GM21576 (cell line): ENCODE data around the gene DUSP15.
A peak's percentile ranks its signal among the peaks of the same experiment; 100 is the strongest.

Experiments used
- ATAC-seq: cut with Tn5 transposase; IDR thresholded peaks from one replicate; pipeline ENCODE4 v1.9.1; 2021; ENCODE audit warnings: mild to moderate bottlenecking, moderate library complexity; ENCODE audit not compliant: unreplicated experiment

Gene DUSP15

DNA sequence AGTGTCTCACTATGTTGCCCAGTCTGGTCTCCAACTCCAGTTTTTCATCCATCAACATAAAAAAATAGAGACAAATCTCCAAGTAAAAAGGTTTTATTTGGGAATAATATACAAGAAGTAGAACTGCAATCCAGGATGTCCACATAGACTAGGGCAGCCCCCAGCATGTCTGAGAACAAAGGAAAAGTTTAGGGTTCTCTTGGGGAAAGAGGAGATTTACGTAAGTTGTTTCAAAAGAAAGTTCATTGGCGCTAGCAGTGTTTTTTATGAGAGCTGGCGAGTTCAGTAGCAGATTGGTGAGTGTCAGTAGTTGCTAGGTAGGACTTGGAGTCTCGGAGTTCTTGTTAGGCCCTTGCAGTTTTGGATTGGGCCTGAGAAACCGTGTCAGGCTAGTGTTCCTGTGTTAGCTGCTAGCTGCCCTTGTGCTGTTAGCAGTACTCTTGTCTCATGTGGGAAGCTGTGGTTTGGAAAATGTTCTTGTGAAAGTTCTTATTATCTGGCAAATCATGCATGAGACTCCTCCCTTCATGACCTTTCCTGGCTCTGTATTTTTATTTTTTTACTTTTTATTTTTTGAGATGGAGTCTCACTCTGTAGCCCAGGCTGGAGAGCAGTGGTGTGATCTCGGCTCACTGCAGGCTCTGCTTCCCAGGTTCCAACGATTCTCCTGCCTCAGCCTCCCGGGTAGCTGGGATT, 24.8 kb upstream of the DUSP15 start:
- ATAC-seq = peak; percentile 93

- ATAC-seq = no peak
Measured at GRCh38 chr20:31890646-31891045, 20.3 kb upstream of the DUSP15 start.

DNA sequence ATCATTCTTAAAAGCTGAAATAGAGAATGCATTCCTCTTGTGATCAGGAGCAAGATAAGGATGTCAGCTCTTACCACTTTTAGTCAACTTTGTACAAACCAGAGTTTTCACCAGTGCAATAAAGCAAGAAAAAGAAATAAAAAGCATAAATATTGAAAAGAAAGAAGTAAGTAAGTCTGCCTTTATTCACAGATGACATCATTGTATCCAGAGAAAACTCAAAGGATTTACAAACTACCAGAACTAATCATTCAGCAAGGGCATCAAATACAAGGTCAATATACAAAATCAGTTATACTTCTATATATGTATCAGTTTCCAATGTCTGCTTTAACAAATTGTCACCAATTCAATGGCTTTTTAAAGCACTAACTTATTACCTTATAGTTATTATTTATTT, 13.5 kb upstream of the DUSP15 start:
- ATAC-seq = no peak

DNA sequence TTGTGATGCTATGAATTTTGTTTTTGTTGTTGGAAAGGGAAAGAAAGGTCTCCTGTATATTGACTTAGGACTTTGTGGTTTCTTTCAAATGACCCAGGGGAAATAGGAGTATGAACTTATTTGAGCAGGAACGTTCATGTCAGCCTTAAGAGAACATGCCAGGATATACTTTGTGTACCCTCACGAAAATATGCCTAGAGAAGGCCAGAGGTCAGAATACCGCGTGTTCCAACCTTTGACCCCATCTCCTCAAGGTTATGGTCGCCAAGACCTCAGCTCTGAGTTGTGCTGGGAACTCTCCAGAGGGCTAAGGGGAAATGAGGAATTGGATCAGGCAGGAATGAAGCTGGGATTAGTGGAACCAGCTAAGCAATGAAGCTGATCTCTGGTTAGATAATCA, 11.6 kb upstream of the DUSP15 start:
- ATAC-seq = no peak

GRCh38 chr20:31879143-31879987, 9.0 kb upstream of the DUSP15 start:
- peak; percentile 87 for ATAC-seq

GRCh38 chr20:31877684-31878083, 7.4 kb upstream of the DUSP15 start:
- ATAC-seq = no peak

- ATAC-seq = no peak
Measured at GRCh38 chr20:31875671-31876070, 5.3 kb upstream of the DUSP15 start.

- ATAC-seq = no peak
Measured at GRCh38 chr20:31872406-31872805, 2.1 kb upstream of the DUSP15 start.

GRCh38 chr20:31871618-31871954, 1.3 kb upstream of the DUSP15 start:
- ATAC-seq = no peak

DNA sequence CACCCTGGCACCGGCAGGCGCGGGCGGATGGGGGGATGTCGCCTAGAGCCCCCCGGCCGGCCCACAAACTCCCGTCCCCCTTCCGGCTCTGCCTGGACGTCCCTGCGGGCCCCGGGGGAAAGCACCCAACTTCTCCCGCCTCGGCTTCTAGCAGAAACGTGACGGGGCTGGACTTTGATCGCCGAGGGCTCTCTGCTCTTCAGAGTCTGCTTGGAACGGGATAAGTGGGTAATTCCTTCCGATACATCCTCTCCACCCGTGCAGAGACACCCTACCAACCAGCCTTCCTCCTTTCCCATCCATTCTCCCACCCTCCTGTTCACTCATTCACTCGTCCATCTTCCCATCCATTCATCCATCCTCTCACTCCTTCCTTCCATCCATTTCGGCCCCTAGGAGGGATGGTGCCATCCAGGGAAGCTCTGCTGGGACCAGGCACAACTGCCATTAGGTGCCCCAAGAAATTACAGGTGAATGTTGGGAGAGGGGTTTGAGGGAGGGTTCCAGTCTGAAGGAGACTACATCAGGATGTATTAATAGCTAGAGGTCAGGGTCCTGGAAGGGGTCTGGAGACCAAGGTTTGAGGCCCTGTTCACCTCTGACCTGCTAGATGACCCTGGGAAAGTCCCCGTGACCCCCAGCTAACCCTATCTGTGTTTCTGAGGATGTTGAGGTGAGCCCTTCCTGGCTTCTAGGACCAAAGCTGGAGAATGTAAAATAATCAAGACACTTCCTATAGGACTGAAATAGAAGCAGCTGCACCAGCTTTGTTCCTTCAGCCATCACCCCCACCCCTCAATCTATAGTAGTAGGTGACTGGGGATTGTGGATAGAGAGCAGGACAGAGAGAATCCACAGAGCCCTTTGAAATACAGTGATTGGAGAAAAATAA, 645 bp upstream of the DUSP15 start:
- no peak for ATAC-seq

GRCh38 chr20:31869673-31869941, 720 bp downstream of the DUSP15 start:
- no peak for ATAC-seq

GRCh38 chr20:31868853-31869672, 1.3 kb downstream of the DUSP15 start:
- ATAC-seq = no peak

GRCh38 chr20:31866221-31866620, 4.1 kb downstream of the DUSP15 start:
- ATAC-seq = no peak

GRCh38 chr20:31864521-31865400, 5.6 kb downstream of the DUSP15 start:
- no peak for ATAC-seq

DNA sequence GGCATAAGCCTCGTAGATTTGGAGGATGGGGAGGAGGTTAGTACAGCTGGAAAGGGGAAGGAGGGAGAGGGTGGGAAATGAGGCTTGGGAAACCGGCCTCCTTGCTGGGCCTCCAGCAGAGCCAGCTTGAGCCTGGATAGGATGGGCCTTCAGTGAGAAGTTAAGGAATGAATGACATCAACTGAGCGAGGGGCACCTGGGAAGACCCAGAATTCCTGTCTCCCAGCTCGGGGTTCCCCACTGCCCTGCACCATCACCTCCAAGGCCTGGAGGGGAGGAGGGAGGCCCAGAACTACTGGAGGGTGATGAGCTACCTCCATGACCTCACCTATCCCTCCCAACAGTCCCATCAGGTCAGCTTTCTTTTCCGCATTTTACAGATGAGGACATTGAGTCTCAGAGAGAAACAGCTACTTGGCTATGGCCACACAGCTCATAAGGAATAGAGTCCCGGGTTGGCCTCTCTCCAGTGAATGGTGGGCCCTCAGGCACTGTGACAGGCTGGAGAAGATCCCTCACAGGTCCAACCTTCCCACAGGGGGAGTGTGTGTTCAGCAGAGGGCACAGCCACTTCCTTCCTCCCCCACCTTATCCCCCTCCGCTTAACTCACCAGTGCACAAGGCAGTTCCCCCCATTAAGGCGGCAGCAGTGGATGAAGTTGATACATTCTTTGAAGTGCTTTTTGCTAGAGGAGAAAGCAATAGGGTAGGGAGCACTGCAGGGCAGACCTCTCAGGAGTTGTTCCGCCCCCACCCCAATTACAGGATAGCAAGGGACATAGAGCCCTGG, 6.8 kb downstream of the DUSP15 start:
- no peak for ATAC-seq

GRCh38 chr20:31862506-31862905, 7.8 kb downstream of the DUSP15 start:
- no peak for ATAC-seq

GRCh38 chr20:31862157-31862470, 8.2 kb downstream of the DUSP15 start:
- no peak for ATAC-seq

DNA sequence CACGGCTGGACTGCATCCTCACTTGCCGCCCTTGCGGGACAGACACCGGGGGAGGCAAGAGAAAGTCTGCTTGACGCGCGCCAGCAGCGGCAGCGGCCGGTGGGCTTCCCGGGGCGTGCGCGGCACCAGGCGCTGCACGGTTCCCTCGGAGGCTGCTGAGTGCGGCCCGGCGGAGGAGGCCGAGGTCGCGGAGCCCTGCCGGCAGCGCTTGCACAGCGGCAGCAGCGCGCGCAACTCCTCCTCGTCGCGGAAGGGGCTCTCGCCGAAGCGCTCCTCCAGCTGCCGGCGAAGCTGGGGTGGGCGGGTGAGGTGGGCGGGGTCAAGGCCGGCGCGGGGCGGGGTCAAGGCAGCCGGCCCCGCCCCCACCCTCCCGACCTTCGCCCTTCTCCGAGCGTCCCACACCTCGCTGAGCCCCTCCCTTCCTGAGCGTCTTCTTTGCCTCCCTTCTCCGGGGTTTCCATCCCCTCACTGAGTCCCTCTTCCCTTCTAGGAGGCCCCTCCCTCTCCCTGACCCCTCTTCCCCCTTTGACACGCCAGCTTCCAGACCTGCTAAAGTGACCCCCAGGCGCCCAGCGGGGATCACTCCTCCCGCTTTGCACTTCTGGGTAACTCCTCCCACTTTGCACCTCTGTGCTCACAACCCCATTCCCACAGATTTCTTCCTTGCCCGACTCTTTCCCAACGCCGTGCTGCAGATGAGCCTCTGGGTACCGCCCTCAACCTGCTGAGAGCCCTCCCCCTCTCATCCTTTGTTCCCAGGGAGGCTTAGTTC, 8.8 kb downstream of the DUSP15 start:
- no peak for ATAC-seq

DNA sequence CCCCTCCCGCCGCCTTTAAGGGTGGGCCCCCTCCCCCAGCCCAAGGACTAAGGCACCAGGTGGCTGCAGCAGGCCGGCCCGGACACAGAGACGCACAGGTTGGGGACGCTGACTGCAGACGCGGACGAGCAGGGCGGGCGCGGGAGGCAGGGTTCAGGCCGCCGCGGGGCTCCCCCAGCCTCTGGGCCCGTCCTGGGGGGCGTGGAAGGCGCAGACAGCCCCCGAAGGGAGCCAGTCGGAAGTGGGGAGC, 9.3 kb downstream of the DUSP15 start:
- no peak for ATAC-seq
